Measurements from ENCODE around the gene PGAM2.

PGAM2 gene

GRCh38 chr7:44063894-44064651 is 1.3 kb downstream of the PGAM2 start:
- no peak for DNase-seq

GRCh38 chr7:44063547-44063893 is 1.8 kb downstream of the PGAM2 start:
- no peak for DNase-seq

GRCh38 chr7:44062903-44063295 is 2.5 kb downstream of the PGAM2 start:
- DNase-seq, result no peak

DNA sequence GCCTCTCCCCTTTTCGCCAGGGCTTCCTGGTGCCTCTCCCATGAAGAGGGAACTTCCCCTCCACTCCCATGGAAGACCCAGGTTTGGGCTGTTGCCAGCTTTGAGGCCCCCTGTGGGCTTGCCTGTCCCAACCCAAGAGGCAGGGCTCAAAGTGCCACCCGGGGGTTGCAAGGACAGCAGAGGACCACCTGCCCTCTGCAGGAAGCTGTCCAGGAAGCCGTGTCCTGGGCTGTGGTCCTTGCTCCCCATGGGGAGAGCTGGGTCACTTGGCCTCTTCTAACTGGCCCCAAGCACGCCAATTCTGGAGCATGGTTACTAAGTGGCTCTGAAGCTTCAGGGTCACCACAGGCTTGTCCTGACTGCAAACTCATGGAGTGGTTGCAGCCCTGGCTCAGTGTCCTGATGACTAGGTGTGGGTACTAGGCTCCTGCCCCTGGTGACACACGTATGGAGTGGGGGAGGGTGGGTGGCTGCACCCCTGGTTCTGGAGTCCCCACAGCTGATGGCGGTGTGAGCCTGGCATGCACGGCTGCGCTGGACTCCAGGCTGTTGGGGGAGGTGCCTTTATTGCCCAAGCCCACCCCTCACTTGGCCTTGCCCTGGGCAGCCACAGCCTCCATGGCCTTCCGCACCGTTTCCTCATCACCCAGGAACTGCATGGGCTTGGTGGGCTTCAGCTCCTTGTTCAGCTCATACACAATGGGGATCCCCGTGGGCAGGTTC is 3.0 kb downstream of the PGAM2 start:
- DNase-seq, result no peak

DNA sequence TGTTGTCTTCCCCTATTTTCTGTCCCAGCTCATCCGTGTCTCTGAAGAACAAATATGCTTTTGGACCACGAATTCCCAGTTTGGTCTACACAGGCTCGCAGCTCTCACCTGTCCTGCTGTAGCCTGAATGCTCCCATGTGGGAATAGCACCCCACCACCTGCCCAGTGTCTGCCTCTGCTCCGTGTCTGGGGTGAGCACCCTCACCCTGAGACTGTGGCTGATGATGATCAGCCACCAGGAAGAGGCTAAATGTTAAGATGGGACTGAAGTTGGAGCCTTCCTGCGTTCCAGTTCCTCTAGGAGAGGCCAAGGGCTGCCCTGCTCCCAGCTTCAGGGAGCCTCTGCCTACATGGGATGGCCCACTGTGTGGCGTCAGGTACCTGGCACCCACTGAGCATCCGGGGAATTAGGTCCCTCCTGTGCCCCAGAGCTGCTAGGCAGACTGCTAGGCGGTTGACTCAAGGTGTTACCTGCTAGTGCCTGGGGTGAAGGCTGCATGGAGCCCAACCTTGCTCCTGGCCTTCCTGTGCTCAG is 3.7 kb downstream of the PGAM2 start:
- DNase-seq, result no peak

DNA sequence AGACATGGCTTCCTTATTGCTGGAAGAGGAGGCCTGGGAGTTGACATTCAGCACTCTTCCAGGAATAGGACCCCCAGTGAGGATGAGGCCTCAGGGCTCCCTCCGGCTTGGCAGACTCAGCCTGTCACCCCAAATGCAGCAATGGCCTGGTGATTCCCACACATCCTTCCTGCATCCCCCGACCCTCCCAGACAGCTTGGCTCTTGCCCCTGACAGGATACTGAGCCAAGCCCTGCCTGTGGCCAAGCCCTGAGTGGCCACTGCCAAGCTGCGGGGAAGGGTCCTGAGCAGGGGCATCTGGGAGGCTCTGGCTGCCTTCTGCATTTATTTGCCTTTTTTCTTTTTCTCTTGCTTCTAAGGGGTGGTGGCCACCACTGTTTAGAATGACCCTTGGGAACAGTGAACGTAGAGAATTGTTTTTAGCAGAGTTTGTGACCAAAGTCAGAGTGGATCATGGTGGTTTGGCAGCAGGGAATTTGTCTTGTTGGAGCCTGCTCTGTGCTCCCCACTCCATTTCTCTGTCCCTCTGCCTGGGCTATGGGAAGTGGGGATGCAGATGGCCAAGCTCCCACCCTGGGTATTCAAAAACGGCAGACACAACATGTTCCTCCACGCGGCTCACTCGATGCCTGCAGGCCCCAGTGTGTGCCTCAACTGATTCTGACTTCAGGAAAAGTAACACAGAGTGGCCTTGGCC is 4.3 kb downstream of the PGAM2 start:
- DNase-seq, result no peak

DNA sequence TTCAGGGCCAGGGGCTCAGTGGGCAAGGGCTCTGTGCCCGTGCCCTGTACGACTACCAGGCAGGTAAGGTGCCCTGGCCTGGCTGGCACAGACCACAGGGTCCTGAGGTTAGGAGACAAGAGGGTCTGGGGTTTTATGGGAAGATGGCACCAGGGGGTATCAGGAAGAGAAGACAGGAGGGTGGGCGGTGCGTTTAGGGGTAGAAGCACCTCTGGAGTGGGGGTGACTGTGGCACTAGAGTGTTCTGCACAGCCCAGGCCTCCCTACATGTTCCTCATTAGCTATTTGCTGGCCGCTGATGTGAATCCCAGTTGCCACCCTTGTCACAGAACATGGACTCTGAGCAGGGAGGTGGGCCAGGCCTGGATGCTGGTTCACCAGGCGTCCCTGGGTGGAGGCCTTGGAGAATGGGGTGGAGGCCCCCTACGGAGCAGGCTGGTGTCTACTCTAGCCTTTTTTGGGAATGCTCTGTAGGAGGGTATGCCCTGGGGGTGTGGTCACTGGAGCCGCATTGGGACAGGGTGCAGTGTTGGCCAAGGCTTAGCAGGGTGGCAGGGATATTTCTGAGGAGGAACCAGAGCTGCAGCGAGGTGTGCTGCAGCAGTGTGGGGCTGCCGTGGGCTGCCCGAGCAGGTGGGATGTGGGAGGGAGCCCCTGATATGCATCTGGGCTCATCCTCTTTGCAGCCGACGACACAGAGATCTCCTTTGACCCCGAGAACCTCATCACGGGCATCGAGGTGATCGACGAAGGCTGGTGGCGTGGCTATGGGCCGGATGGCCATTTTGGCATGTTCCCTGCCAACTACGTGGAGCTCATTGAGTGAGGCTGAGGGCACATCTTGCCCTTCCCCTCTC is 5.0 kb downstream of the PGAM2 start:
- no peak for DNase-seq

DNA sequence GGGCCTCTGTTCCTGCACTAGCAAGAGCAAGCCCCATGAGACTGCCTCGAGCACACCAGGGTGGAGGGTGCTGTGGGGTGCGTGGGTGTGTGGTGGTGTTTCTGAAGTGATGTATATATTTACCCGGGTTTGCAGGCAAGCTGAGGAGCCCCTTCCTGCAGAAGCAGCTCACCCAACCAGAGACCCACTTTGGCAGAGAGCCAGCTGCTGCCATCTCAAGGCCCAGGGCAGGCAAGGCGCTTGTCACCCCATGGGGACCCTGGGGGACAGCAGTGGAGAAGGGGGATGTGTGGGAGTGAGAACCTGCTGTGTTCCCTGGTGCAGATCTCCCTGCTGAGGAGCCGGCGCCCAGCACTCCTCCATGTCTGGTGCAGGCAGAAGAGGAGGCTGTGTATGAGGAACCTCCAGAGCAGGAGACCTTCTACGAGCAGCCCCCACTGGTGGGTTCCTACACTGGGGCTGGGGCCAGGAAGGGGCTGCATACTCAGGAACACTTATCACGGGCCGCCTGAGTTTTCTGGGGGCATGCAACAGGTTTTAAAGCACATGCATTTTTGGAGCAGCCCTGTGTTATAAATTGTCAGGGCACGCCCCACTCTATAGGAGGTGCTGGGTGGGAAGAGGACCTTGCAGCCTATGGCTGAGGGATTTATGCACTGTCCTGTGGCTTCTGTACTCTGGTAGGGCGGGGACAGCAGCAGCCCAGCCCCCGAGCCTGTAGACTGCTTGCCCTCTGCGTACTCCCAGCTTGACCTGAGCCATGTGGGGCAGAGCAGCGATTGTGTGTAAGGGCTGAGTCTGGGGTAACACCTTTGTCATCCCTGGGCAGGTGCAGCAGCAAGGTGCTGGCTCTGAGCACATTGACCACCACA is 5.9 kb downstream of the PGAM2 start:
- DNase-seq, result no peak

DNA sequence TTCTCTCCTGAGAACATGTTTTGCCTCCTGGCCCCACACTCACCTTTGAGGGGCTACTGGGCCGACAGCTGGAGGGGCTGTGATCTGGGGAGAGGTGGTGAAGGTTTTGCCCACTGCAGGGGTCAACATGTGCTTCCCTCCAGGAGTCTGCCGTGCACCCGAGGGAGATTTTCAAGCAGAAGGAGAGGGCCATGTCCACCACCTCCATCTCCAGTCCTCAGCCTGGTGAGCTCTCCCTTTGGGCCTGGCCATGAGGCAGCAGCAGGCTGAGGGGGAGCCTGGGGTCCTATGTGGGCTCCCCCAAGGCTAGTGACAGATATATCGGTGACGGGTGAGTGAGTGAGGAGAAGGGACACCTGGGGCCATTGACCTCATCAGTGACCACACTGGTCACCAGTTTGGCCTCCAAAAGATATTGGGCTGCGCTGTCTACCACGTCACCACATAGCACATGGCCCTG is 6.6 kb downstream of the PGAM2 start:
- no peak for DNase-seq

DNA sequence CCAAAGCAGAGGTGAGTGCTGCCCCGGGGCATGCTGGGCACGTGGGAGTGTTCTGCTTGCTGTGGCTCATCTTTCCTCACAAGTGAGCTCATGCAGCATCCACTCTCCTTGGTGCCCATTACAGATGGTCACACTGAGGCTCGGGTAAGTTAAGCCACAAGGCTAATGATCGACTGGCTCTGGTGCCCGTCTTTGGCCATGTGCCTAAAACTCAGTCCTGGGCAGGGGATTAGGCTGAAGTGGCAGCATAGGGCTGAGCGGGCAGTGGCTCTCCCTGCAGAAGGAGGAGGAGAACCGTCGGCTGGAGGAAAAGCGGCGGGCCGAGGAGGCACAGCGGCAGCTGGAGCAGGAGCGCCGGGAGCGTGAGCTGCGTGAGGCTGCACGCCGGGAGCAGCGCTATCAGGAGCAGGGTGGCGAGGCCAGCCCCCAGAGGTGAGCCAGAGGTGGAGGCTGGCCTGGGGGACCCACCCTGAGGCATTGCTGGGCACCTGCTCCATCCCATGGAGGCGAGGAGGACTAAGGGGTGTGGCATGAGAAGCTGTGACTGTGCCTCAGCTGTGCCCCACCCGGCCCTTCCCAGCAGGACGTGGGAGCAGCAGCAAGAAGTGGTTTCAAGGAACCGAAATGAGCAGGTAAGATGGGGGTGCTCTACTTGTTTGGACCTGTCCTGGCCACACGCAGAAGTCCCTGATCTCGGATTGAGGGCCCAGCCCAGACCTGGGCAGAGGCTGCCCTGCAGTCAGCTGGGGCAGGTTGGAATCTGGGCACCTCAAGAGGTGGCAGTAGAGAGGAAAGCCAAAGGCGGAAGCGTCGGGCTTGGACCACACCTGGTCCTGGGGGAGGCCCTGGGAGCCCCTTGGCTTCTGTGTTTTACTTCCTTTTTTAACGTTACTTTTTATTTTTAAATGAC is 7.3 kb downstream of the PGAM2 start:
- DNase-seq, result no peak

DNA sequence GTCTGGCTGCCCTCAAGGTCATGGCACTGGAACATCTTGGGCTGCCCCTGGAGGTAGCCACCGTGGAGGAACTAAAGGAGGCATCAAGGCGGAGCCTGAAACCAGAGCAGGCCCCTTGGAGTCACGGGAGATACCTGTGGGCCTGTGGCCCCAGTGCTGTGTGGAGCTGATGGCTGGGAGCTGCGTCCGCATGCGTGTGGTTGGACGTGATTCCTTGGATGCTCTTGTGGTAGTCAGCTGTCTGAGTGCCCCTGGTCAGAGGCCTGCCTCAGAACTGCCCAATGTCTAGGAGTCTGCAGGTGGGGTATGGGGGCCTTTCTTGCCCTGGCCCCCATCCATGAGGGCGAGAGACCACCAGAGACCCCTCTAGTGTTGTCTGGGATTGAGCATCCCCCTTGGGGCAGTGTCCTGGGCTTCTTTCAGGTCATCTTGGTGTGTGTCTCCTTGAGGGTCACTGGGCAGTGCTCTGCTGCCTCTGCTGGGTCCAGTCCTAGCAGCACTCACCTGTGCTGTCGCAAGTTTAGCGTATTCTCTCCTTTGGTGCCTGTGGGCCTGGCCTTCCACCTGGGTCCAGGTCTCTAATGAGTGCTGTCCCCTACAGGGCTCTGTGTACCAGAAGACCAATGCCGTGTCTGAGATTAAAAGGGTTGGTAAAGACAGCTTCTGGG is 8.1 kb downstream of the PGAM2 start:
- DNase-seq, result no peak

DNA sequence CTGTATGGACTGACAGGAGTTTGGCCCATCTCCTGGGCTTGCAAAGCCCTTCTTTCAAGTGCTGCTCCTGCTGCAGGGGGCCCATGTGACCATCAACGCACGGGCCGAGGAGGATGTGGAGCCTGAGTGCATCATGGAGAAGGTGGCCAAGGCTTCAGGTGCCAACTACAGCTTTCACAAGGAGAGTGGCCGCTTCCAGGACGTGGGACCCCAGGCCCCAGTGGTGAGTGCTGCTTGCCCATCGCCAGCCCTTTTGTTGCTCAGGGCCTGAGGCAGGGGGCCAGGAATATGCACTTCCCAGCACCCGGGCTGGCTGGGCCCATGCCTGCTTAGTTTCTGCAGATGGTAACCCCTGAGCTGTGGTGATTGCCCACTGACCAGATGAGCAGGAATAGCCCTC is 8.7 kb downstream of the PGAM2 start:
- DNase-seq, result no peak

GRCh38 chr7:44052771-44053365 is 12.5 kb downstream of the PGAM2 start:
- DNase-seq, result no peak

- no peak for DNase-seq
These were observed 13.7 kb downstream of the PGAM2 start for GRCh38 chr7:44051611-44052220.

DNA sequence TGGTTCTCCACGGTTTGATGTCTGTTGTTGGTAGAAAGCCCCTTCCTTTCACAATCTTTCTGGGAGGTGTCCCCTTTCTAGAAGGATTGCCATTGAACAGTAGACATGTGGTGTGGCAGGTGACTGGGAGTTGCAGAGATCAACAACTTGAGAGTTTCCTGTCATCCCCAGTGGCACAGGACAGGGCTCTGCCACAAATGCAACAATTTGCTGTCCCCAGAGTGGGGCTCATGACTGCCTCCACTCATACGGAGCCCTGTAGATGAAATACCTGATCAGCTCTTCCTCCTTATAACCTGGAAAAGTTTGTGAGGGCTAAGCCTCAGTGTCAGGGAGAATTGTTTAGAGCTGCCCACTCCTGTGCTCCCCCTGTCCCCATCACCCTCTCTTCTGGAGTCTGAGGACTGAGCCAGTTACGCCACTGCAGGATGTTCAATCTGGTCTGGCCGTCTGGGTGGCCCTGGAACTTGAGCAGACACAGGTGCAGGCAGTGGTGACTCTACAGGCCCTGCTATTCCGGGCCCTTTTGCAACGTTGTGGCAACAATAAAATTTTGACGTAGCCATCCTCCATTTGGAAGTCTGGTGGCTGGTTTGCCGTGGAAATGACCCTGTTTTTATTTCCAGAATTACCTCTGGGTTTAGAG is 14.3 kb downstream of the PGAM2 start:
- DNase-seq, result no peak

DNA sequence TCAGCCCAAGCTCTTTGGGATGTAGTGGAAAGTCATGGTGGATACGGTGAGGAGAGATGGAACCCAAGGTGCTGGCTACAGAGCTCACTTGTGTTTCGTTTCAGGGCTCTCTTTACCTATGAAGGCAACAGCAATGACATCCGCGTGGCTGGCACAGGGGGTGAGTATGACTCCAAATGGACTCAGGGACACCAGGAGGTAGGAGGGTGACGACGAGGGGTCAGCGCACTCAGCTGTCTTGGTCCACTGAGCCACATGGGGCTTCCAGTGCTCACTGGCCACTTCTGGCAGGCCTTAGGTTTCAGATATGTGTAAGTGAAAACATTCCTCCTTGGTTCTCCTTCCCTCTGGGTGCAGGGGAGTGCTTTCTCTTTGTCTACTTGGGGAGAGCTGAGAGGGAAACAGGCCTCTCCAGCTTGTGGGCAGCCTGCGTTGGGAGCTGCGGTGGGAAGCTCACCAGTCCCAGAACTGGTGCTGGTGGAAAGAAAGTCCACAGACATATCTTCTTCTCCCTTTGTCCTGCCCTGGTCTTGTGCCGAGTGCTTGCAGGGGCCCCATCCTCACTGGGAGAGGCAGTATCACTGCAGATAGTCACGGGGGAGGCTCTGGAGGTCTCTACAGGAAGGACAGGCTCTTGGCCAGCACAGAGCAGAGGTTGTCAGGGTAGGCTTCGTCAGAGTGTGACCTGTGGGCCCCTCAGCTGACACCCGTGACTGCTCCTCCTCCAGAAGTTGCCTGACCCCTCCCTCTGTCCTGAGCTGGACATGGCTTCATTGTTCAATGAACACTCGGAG is 15.0 kb downstream of the PGAM2 start:
- no peak for DNase-seq

- DNase-seq, result no peak
These were observed 17.2 kb downstream of the PGAM2 start for GRCh38 chr7:44048031-44048795.
